ENCODE measurements around the gene VSX1.

Gene VSX1

DNA sequence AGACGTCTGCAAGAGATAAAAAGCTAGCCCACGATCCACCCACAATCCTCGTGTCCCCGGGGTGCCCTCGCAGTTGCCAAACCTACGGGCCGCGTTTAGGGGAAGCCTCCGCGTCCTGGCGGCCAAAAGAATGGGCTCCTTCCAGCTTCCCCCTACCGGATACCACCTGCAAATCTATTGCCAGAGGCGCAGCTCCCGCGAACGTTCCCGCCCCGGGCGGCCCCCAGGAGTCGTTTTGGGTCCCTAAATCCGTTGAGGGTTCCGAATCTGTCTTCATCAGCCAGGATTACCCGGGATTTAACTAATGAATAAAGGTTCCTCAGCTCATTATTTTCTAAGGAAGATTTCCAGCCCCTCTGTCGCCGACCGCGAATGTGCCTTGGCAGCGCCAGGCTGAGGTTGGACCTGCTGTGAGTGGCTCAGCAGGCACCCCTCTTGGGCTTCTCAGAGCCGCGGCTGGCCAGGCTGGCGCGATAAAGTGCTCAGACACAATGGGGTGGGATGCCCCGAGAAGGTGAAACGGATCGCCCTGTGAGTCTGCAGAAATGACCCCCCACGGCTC, 2.8 kb upstream of the VSX1 start:
- TF ChIP-seq, protein P1, sequence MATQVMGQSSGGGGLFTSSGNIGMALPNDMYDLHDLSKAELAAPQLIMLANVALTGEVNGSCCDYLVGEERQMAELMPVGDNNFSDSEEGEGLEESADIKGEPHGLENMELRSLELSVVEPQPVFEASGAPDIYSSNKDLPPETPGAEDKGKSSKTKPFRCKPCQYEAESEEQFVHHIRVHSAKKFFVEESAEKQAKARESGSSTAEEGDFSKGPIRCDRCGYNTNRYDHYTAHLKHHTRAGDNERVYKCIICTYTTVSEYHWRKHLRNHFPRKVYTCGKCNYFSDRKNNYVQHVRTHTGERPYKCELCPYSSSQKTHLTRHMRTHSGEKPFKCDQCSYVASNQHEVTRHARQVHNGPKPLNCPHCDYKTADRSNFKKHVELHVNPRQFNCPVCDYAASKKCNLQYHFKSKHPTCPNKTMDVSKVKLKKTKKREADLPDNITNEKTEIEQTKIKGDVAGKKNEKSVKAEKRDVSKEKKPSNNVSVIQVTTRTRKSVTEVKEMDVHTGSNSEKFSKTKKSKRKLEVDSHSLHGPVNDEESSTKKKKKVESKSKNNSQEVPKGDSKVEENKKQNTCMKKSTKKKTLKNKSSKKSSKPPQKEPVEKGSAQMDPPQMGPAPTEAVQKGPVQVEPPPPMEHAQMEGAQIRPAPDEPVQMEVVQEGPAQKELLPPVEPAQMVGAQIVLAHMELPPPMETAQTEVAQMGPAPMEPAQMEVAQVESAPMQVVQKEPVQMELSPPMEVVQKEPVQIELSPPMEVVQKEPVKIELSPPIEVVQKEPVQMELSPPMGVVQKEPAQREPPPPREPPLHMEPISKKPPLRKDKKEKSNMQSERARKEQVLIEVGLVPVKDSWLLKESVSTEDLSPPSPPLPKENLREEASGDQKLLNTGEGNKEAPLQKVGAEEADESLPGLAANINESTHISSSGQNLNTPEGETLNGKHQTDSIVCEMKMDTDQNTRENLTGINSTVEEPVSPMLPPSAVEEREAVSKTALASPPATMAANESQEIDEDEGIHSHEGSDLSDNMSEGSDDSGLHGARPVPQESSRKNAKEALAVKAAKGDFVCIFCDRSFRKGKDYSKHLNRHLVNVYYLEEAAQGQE (IDR thresholded peaks at IDR 0.05; ENCODE audit: insufficient read depth in 1 of 2, low read depth in 2 of 2, low read length in 2 of 2): no peak
- TF ChIP-seq SIN3A (IDR thresholded peaks at IDR 0.05; ENCODE audit: borderline replicate concordance, insufficient read depth, low read length): no peak
- TF ChIP-seq POLR2AphosphoS5 (IDR thresholded peaks at IDR 0.05; ENCODE audit: low read depth, low read length): no peak
- no peak for TF ChIP-seq FOXP2 (optimal IDR thresholded peaks at IDR 0.05; ENCODE audit: borderline replicate concordance, extremely low read depth, extremely low read length, insufficient read depth)
- no peak for TF ChIP-seq TAF1 (IDR thresholded peaks at IDR 0.05; ENCODE audit: borderline replicate concordance, insufficient read depth, low read length)

DNA sequence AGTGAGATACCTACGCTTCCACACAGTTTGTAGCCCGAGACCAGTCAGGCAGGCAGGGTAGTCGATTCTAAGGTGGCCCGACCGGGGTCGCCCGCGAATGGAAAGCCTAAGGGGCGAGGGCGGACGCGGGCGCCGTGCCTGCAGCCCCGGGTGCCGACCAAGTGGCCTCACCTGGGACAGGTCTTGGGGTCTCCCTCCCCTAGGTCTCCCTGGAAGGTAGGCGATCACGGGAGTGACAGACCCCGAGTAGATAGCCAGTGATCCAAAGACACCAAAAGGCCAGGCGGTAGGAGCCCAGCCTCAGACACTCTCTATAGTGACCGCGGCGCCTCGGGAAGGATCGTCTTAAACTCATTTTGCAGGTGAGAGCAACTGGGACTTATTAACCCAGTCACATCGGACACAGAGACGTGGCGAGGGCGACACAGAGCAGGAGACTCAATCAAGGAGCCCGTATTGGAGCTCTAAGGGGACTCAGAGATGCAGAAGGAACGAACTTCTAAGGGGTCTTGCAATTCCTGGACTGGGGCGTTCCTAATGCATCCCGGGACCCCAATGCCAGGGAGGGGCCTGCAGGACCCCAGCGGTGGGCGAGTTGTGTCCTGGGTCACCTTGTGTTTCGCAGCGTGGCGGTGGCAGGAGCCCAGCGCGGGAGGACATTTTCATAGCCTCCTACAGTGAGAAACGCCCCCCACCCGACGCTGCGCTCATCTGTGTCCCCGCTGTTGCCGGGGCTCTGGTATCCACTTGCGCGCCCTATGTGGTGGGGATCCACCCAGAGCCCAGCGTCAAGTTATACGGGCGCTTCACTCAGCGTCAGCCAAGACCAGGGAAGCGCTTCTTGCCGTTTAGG, 2.1 kb upstream of the VSX1 start:
- TF ChIP-seq TAF1 (IDR thresholded peaks at IDR 0.05; ENCODE audit: borderline replicate concordance, insufficient read depth, low read length): no peak
- TF ChIP-seq FOXP2 (optimal IDR thresholded peaks at IDR 0.05; ENCODE audit: borderline replicate concordance, extremely low read depth, extremely low read length, insufficient read depth): no peak
- TF ChIP-seq SIN3A (IDR thresholded peaks at IDR 0.05; ENCODE audit: borderline replicate concordance, insufficient read depth, low read length): no peak

DNA sequence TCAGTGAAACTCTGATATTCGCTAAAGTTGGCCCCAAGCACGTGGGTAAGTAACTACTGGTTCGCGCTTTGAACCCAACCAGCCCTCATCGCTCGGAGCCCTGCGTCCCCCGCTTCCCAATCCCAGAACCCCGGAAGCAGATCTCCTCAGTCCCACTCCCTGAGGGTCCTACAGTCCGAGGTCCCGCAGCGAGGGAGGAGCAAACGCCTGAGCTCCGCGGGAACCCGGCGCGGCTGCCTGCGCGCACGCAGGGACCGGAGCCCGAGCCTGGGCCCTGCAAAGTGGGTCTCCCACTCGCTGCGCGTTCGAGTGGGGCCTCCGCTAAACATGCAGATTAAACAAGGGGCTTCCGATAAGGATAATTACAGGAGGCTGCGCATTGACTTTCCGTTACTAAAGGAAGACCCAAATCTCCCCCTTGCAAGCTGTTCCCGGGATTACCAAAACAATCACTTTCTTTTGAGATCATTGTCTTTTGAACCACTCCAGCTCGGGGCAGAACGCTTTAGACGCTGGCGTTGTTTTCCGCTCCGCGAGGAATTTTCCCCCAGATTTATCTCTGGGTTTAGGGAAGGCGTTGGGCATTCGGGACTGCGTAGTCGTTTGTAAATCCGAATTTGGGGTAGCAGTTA, 1.3 kb upstream of the VSX1 start:
- TF ChIP-seq SIN3A (IDR thresholded peaks at IDR 0.05; ENCODE audit: borderline replicate concordance, insufficient read depth, low read length): no peak
- TF ChIP-seq POLR2AphosphoS5 (IDR thresholded peaks at IDR 0.05; ENCODE audit: low read depth, low read length): no peak
- no peak for TF ChIP-seq TAF1 (IDR thresholded peaks at IDR 0.05; ENCODE audit: borderline replicate concordance, insufficient read depth, low read length)
- no peak for TF ChIP-seq FOXP2 (optimal IDR thresholded peaks at IDR 0.05; ENCODE audit: borderline replicate concordance, extremely low read depth, extremely low read length, insufficient read depth)
- TF ChIP-seq, protein P1 (IDR thresholded peaks at IDR 0.05; ENCODE audit: insufficient read depth in 1 of 2, low read depth in 2 of 2, low read length in 2 of 2): no peak

DNA sequence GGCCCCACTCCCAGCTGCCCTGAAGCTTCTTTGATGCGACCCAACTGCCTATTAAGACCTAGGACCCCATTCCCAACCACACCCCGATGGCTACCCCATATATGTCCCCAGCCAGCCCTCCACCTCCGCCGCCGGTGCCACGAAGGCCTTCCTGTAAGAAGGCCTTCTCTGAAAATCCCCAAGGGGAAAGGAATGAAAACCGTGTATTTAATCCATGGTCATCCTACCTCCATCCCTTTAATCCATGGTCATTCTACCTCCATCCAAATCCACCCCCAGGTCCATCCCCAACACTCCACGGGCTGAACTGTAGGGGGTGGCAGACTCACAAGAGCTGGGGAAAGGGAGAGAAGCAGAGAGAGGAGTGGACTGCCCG, 545 bp upstream of the VSX1 start:
- TF ChIP-seq POLR2AphosphoS5 (IDR thresholded peaks at IDR 0.05; ENCODE audit: low read depth, low read length): no peak
- no peak for TF ChIP-seq SIN3A (IDR thresholded peaks at IDR 0.05; ENCODE audit: borderline replicate concordance, insufficient read depth, low read length)
- no peak for TF ChIP-seq FOXP2 (optimal IDR thresholded peaks at IDR 0.05; ENCODE audit: borderline replicate concordance, extremely low read depth, extremely low read length, insufficient read depth)
- TF ChIP-seq, protein P1 (IDR thresholded peaks at IDR 0.05; ENCODE audit: insufficient read depth in 1 of 2, low read depth in 2 of 2, low read length in 2 of 2): no peak
- no peak for TF ChIP-seq TAF1 (IDR thresholded peaks at IDR 0.05; ENCODE audit: borderline replicate concordance, insufficient read depth, low read length)

DNA sequence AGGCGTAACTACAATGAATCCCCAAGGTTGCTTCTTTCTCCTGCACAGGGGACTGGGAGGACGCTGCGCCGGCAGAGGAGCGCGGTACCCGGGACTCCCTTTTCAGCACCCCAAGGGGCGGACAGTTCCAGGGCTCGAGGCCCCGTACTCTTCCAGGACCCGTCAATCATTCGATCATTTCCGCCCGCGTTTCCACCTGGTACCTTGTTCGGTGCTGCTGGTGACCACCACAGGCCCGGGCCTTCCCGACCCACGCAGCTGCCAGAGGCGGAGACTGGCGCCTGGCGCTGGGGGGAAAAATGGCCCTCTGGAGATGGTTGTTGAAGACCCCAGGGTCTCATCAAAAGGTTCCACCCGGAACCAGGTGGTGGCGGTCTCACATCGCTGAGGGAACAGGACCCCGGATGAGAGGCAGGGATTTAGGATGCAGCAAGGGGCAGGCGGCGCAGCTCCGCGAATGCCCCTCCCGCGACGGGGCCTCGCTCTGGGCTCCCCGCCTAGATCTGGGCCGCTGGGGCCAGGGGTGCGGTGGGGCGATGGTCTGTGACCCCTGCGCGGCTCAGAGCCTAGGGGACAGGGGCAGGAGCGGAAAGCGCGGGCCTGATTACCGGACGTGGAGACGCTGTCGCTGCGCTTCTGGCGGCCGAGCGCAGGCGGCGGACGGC, 744 bp downstream of the VSX1 start:
- no peak for TF ChIP-seq SIN3A (IDR thresholded peaks at IDR 0.05; ENCODE audit: borderline replicate concordance, insufficient read depth, low read length)
- TF ChIP-seq, protein P1 (IDR thresholded peaks at IDR 0.05; ENCODE audit: insufficient read depth in 1 of 2, low read depth in 2 of 2, low read length in 2 of 2): peak; percentile 82 to 92

All from PFSK-1 (cell line).